IMR-90 (cell line): ENCODE results near the gene PAQR9. TPM values are rescaled to one million over a fixed set of nuclear protein-coding genes. Genes with fewer than 3 reads are reported as not detected.

Experiments
- ATAC-seq: fragments of 200-7000 bp; cut with Tn5 transposase; 2 replicates; pipeline ENCODE4 v1.9.1; 2020; ENCODE audit warnings: low read depth, mild to moderate bottlenecking, moderate library complexity
- BruUV-seq: library from RNA; stranded (reverse); fragments of 400-500 nt; replicated peaks from 2 replicates; lab custom pipeline; 2021; lab: Mats Ljungman, UMichigan
- CTCF ChIA-PET: fragments of 300-600 bp; formaldehyde crosslinking; extraction: SDS; loops from one replicate; lab custom pipeline; 2021; ENCODE audit warnings: antibody characterized with exemption; lab: Yijun Ruan, JAX
- POLR2A ChIA-PET: fragments of 300-600 bp; sonication (Branson Sonifier 250); formaldehyde crosslinking; loops from one replicate; lab custom pipeline; 2022; ENCODE audit warnings: antibody characterized with exemption; ENCODE audit not compliant: unreplicated experiment; lab: Charles Lee
- DNase-seq: peaks from one replicate; pipeline ENCODE4 v3.0.0; 2013
- H2AFZ ChIP-seq: replicated peaks from 2 replicates; pipeline ENCODE3; 2013; ENCODE audit warnings: low read length, mild to moderate bottlenecking; ENCODE audit not compliant: poor library complexity
- H2AK5ac ChIP-seq: 2 replicates; pipeline ENCODE4 v1.6.1; 2013; ENCODE audit warnings: low read depth, low read length, inconsistent platforms
- H2AK9ac ChIP-seq: replicated peaks from 2 replicates; pipeline ENCODE3; 2013; ENCODE audit warnings: mild to moderate bottlenecking, low read depth, low read length, moderate library complexity; ENCODE audit not compliant: poor library complexity
- H2BK120ac ChIP-seq: 2 replicates; pipeline ENCODE4 v1.6.1; 2013; ENCODE audit warnings: low read depth, low read length, inconsistent platforms
- H2BK15ac ChIP-seq: 3 replicates; pipeline ENCODE4 v1.6.1; 2013; ENCODE audit warnings: low read depth, low read length, inconsistent platforms
- H2BK20ac ChIP-seq: 2 replicates; pipeline ENCODE4 v1.6.1; 2013; ENCODE audit warnings: low read depth, mild to moderate bottlenecking, inconsistent platforms, low read length, moderate library complexity
- H2BK5ac ChIP-seq: 2 replicates; pipeline ENCODE4 v1.6.1; 2013; ENCODE audit warnings: mild to moderate bottlenecking, low read depth, low read length, inconsistent platforms; ENCODE audit not compliant: poor library complexity, severe bottlenecking
- H3K14ac ChIP-seq: replicated peaks from 2 replicates; pipeline ENCODE4 v1.6.1; 2013; ENCODE audit warnings: low read depth, low read length, inconsistent platforms
- H3K18ac ChIP-seq: 2 replicates; pipeline ENCODE4 v1.6.1; 2013; ENCODE audit warnings: low read depth, low read length, control low read depth
- H3K23ac ChIP-seq: 2 replicates; pipeline ENCODE4 v1.6.1; 2013; ENCODE audit warnings: low read depth, low read length, inconsistent platforms
- H3K27ac ChIP-seq: 2 replicates; pipeline ENCODE4 v1.5.1; 2013; ENCODE audit warnings: mild to moderate bottlenecking, control low read depth, low read length; ENCODE audit not compliant: insufficient read depth
- H3K27me3 ChIP-seq: 2 replicates; pipeline ENCODE4 v1.6.1; 2013; ENCODE audit warnings: low read length; ENCODE audit not compliant: control insufficient read depth, insufficient read depth
- H3K36me3 ChIP-seq: 2 replicates; pipeline ENCODE4 v1.6.1; 2013; ENCODE audit warnings: low read length, mixed read lengths; ENCODE audit not compliant: control insufficient read depth, insufficient read depth
- H3K4ac ChIP-seq: 2 replicates; pipeline ENCODE4 v1.6.1; 2013; ENCODE audit warnings: low read depth, low read length, inconsistent platforms
- H3K4me1 ChIP-seq: 2 replicates; pipeline ENCODE4 v1.6.1; 2013; ENCODE audit warnings: low read length, mixed read lengths; ENCODE audit not compliant: control insufficient read depth, insufficient read depth
- H3K4me2 ChIP-seq: 2 replicates; pipeline ENCODE4 v1.6.1; 2013; ENCODE audit warnings: low read depth, mild to moderate bottlenecking, control low read depth, low read length, moderate library complexity
- H3K4me3 ChIP-seq: 2 replicates; pipeline ENCODE4 v1.5.1; 2013; ENCODE audit warnings: low read depth, mild to moderate bottlenecking, control low read depth, low read length, moderate library complexity; ENCODE audit not compliant: insufficient read depth
- H3K56ac ChIP-seq: 2 replicates; pipeline ENCODE4 v1.6.1; 2013; ENCODE audit warnings: low read length, inconsistent platforms; ENCODE audit not compliant: insufficient read depth; ENCODE audit errors: extremely low read depth
- H3K79me1 ChIP-seq, 2 experiments: 2 replicates each; pipeline ENCODE4 v1.6.1; 2013; ENCODE audit warnings: low read length in 2 of 2, inconsistent platforms in 1 of 2, low read depth in 1 of 2
- H3K9ac ChIP-seq: 2 replicates; pipeline ENCODE4 v1.6.1; 2013; ENCODE audit warnings: low read depth, low read length, control low read depth
- H3K9me1 ChIP-seq: 2 replicates; pipeline ENCODE4 v1.6.1; 2013; ENCODE audit warnings: low read length, inconsistent platforms; ENCODE audit not compliant: insufficient read depth
- H3K9me3 ChIP-seq: 2 replicates; pipeline ENCODE4 v1.6.1; 2013; ENCODE audit warnings: low read length; ENCODE audit not compliant: control insufficient read depth, insufficient read depth
- H4K20me1 ChIP-seq: 2 replicates; pipeline ENCODE4 v1.6.1; 2013; ENCODE audit warnings: low read length, inconsistent platforms; ENCODE audit not compliant: insufficient read depth
- H4K5ac ChIP-seq: 2 replicates; pipeline ENCODE4 v1.6.1; 2013; ENCODE audit warnings: mild to moderate bottlenecking, low read depth, low read length, control low read depth
- H4K8ac ChIP-seq, 2 experiments: 2 replicates each; pipeline ENCODE4 v1.6.1; 2013; ENCODE audit warnings: low read depth in 2 of 2, low read length in 2 of 2, control low read depth in 1 of 2, inconsistent platforms in 1 of 2
- H4K91ac ChIP-seq: 2 replicates; pipeline ENCODE4 v1.6.1; 2013; ENCODE audit warnings: low read depth, low read length, inconsistent platforms; ENCODE audit not compliant: insufficient read depth
- BHLHE40 ChIP-seq: fragments of 150-350 bp; IDR thresholded peaks from 2 replicates; pipeline ENCODE4 v1.6.1; 2016; ENCODE audit warnings: mild to moderate bottlenecking, low read depth, low read length
- CEBPB ChIP-seq: IDR thresholded peaks from 2 replicates; pipeline ENCODE4 v1.6.1; 2012; ENCODE audit warnings: low read depth, low read length, improper control_type of control experiment
- CHD1 ChIP-seq: IDR thresholded peaks from 2 replicates; pipeline ENCODE4 v1.6.1; 2012; ENCODE audit warnings: low read depth, low read length, improper control_type of control experiment
- CTCF ChIP-seq: conservative IDR thresholded peaks from 2 replicates; pipeline ENCODE4 v1.5.1; 2012; ENCODE audit warnings: mild to moderate bottlenecking, low read depth, low read length, improper control_type of control experiment
- ELK1 ChIP-seq: fragments of 150-350 bp; IDR thresholded peaks from 2 replicates; pipeline ENCODE4 v1.6.1; 2016; ENCODE audit warnings: low read depth, mild to moderate bottlenecking, low read length, moderate library complexity, borderline replicate concordance
- FOS ChIP-seq: fragments of 150-350 bp; IDR thresholded peaks from 2 replicates; pipeline ENCODE4 v1.6.1; 2016; ENCODE audit warnings: low read depth, low read length
- MAFK ChIP-seq: IDR thresholded peaks from 2 replicates; pipeline ENCODE4 v1.6.1; 2012; ENCODE audit warnings: low read depth, low read length, improper control_type of control experiment
- MAZ ChIP-seq: IDR thresholded peaks from 2 replicates; pipeline ENCODE4 v1.6.1; 2012; ENCODE audit warnings: low read depth, mild to moderate bottlenecking, low read length, improper control_type of control experiment, moderate library complexity, borderline replicate concordance
- MXI1 ChIP-seq: IDR thresholded peaks from 2 replicates; pipeline ENCODE4 v1.6.1; 2012; ENCODE audit warnings: low read depth, mild to moderate bottlenecking, low read length, moderate library complexity, borderline replicate concordance
- POLR2A ChIP-seq: IDR thresholded peaks from 2 replicates; pipeline ENCODE4 v1.6.1; 2012; ENCODE audit warnings: mild to moderate bottlenecking, low read depth, low read length
- RAD21 ChIP-seq: IDR thresholded peaks from 2 replicates; pipeline ENCODE4 v1.6.1; 2012; ENCODE audit warnings: low read length, improper control_type of control experiment
- RCOR1 ChIP-seq: IDR thresholded peaks from 2 replicates; pipeline ENCODE4 v1.6.1; 2012; ENCODE audit warnings: mild to moderate bottlenecking, low read length, improper control_type of control experiment; ENCODE audit not compliant: insufficient replicate concordance
- RFX5 ChIP-seq: IDR thresholded peaks from 2 replicates; pipeline ENCODE4 v1.8.0; 2012; ENCODE audit warnings: low read depth, mild to moderate bottlenecking, low read length, moderate library complexity
- SMC3 ChIP-seq: fragments of 150-350 bp; IDR thresholded peaks from 2 replicates; pipeline ENCODE4 v1.6.1; 2016; ENCODE audit warnings: low read depth, mild to moderate bottlenecking, antibody characterized with exemption, low read length, moderate library complexity
- USF2 ChIP-seq: fragments of 150-350 bp; IDR thresholded peaks from 2 replicates; pipeline ENCODE4 v1.6.1; 2017; ENCODE audit warnings: mild to moderate bottlenecking, antibody characterized with exemption, low read length, low read depth
- WGBS, 2 experiments: methylation state at CpG; one replicate each; pipeline versions ENCODE4 v1.1.5 to v1.1.7; 2013; ENCODE audit warnings: missing lambda C conversion rate in 2 of 2; ENCODE audit not compliant: insufficient read length in 1 of 2; ENCODE audit errors: extremely low coverage in 2 of 2; 5-methylcytosine and 5-hydroxymethylcytosine counted together
- dilution Hi-C: fragments of 300-500 bp; cut with HindIII; formaldehyde crosslinking; loops from one replicate; pipeline ENCODE4 v1.14.3; 2018; ENCODE audit warnings: low sequenced_read_pairs; ENCODE audit not compliant: unreplicated experiment
- in situ Hi-C: fragments of 300-500 bp; cut with MboI; formaldehyde crosslinking; loops from 3 replicates; pipeline ENCODE4 v1.14.3; 2019; ENCODE audit warnings: low sequenced_read_pairs, inconsistent platforms, mixed read lengths
- intact Hi-C: fragments of 100-400 bp; cut with micrococcal nuclease; formaldehyde crosslinking; loops from 2 replicates; pipeline ENCODE4 v1.10.0; 2022
- polyA plus RNA-seq, 3 experiments: library from polyadenylated mRNA; depleted of rRNA; stranded (reverse); fragments of >200 nt; gene quantifications; 2 replicates each; pipeline ENCODE4 v1.2.3, GENCODE V29; 2012; ENCODE audit warnings: low replicate concordance in 1 of 3
- total RNA-seq: library from RNA; depleted of rRNA; stranded (reverse); fragments of >200 nt; gene quantifications from 2 replicates; pipeline ENCODE4 v1.2.3, GENCODE V29; 2012

Gene PAQR9
- total and polyA plus RNA-seq, 2 of the 4 experiments (the other 2 are of a cell fraction) = 0.05 TPM; not detected in 1

GRCh38 chr3:142982038-142982773, 18.7 kb upstream of the PAQR9 start:
- no peak overlapping the region for H2BK5ac ChIP-seq
- H4K8ac ChIP-seq = no peak overlapping the region
- WGBS, 2 experiments = 40% methylated on average over 2 of the region's 7 CpGs; no CpG with 5 or more reads in 1 of the 2 experiments
- no peak overlapping the region for H2AK5ac ChIP-seq
- CTCF ChIA-PET = interaction anchor here (1.3 kb wide), 1 partner anchor 17 kb away, joined by 3 read pairs; no protein-coding TSS in a partner anchor
- H2BK15ac ChIP-seq = no peak overlapping the region
- peaks cover 19% of the 10 kb centered on the region for H3K27me3 ChIP-seq
- no peaks in the 10 kb centered on the region for H3K79me1 ChIP-seq
- in situ Hi-C loops (no loop called here), dilution Hi-C loops (no loop called here), intact Hi-C loops (no loop called here)
- no TSS peak for BruUV-seq
- POLR2A ChIA-PET = no interaction called here
- no peaks in the 10 kb centered on the region for H3K9me1 ChIP-seq
- H3K4me2 ChIP-seq = no peak overlapping the region
- H3K4me1 ChIP-seq = no peaks in the 10 kb centered on the region
- H2BK120ac ChIP-seq = no peak overlapping the region
- H2AFZ ChIP-seq = no peak overlapping the region
- no peak overlapping the region for H3K18ac ChIP-seq
- H3K27ac ChIP-seq = no peak overlapping the region
- DNase-seq (no peak), ATAC-seq (no peak)
- no peaks in the 10 kb centered on the region for H4K20me1 ChIP-seq
- H2AK9ac ChIP-seq = no peak overlapping the region
- H3K14ac ChIP-seq = no peak overlapping the region; the same call in 1 of the 2 replicates
- H3K9me3 ChIP-seq = no peaks in the 10 kb centered on the region
- H3K4ac ChIP-seq = no peak overlapping the region
- no peak overlapping the region for H4K91ac ChIP-seq
- H3K36me3 ChIP-seq = no peaks in the 10 kb centered on the region
- H3K23ac ChIP-seq = no peak overlapping the region
- no peak for TF ChIP-seq BHLHE40
- no peak for TF ChIP-seq POLR2A
- TF ChIP-seq FOS = no peak
- no peak for TF ChIP-seq CEBPB
- TF ChIP-seq RAD21 = no peak
- TF ChIP-seq MAFK = no peak
- no peak for TF ChIP-seq RFX5
- TF ChIP-seq RCOR1 = no peak
- TF ChIP-seq ELK1 = no peak
- no peak for TF ChIP-seq CTCF
- TF ChIP-seq USF2 = no peak
- no peak for TF ChIP-seq CHD1
- TF ChIP-seq MAZ = no peak
- TF ChIP-seq SMC3 = no peak
- TF ChIP-seq MXI1 = no peak
- H2BK20ac ChIP-seq = no peak overlapping the region
- H4K5ac ChIP-seq = no peak overlapping the region
- H3K4me3 ChIP-seq = no peak overlapping the region
- no peak overlapping the region for H3K9ac ChIP-seq
- no peak overlapping the region for H3K56ac ChIP-seq
